NCI-H1694 (cell line): Measurements from ENCODE around the gene CSMD2.
A peak's percentile ranks its signal among the peaks of the same experiment; 100 is the strongest.
"Not testable (repeated sequence)": the region's sequence is repeated elsewhere in the genome, so short reads cannot be mapped to it uniquely, and the experiment has no call there.

Source experiments
- DNase-seq: peaks from one replicate; lab custom pipeline; 2025; lab: John Stamatoyannopoulos, UW

Gene CSMD2

DNA sequence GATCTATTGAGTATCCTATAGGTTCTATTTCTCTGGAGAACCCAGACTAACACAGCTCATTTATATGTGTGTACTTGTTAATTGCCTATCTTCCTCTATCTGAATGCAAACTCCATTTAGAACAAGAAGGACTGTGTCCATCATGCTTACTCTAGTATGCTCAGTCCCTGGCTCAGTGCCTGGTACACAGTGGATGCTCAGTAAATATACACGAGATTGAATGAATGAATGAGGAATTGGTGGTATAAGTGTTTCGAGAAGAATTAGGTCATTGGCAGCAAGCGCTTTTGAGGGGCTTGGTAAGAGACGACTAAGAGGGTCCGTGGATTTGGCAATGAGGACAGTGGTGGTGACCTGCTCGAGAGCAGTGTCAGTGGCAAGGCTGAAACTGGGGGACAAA lies 112.5 kb downstream of the CSMD2 start:
- no peak for DNase-seq

DNA sequence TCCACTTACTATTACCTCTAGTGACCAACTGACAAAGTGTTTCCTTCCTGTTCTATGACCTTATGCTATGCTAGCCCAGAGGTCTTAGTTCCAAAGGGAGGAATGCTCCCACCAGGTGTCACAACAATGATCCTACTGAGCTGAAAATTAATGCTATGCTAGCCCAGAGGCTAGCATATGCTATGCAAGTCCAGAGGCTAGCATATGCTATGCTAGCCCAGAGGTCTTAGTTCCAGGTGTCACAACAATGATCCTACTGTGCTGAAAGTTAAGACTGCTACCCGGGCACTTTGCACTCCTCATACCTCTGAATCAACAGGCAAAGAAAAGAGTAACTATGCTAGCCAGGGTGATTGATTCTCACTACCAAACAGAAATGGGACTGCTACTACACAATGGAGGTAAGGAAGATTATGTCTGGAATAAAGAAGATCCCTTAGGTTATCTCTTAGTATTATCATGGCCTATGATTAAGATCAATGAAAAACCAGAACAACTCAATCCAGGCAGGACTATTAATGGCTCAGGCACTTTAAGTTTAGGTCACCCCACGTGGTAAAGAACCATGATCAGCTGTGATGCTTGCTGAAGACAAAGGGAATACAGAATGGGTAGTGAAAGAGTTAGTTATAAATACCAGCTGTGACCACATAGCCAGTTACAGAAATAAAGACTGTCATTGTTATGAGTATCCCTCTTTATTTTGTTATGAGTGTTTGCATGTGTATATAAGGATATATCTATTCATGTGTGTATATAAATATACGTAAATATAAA lies 114.1 kb downstream of the CSMD2 start:
- DNase-seq, result no peak

DNA sequence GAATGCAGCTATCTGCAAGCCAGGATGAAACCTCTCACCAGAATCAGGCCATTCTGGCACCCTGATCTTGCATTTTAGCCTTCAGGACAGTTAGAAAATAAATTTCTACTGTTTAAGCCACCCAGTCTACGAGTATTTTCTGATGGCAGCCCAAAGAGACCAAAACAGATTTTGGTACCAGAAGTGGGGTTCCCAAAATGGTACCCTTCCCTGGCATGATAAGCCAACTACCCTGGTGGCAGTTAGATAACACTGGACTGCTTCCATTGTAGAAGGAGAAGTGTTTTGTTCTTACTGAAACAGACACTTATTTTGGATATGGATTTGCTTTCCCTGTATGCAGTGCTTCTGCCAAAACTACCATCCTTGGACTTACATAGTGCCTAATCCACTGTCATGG lies 115.0 kb downstream of the CSMD2 start:
- no peak for DNase-seq

DNA sequence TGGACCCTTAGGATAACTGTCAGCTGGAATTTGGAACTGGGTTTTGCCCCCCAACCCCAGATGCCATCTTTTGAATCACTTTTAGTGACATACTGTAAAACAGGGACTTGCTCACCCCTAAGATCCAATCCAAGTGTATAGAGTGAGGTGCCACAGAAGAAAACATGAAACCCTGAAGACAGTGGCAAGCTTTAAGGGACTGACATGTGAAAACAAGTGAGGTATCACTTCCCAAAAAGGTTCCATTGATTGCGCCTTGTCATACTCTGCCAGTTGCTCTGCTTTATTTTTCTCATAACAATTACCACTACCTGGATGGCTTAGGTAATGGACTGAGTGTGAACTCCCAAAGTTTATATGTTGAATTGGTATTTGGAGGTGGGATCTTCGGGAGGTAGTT lies 115.6 kb downstream of the CSMD2 start:
- DNase-seq, result no peak

DNA sequence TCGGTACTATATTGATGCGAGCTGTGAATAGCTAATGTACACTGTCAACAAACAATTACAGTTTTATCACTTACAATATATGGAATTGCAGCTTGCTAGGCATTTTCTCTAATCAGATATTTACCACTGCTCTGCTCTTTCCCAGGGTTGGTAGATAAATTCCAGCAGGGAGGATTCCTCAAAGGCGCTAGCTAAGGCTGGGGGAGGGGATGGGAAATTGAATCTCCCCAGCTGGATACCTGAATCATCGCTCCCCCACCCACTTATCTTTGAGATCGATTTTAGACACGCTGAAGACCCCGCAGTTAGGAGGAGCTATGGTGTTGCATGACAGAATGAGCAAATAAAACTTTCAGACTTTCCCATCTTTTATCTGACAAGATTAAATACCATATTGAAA lies 127.2 kb downstream of the CSMD2 start:
- DNase-seq, result no peak

DNA sequence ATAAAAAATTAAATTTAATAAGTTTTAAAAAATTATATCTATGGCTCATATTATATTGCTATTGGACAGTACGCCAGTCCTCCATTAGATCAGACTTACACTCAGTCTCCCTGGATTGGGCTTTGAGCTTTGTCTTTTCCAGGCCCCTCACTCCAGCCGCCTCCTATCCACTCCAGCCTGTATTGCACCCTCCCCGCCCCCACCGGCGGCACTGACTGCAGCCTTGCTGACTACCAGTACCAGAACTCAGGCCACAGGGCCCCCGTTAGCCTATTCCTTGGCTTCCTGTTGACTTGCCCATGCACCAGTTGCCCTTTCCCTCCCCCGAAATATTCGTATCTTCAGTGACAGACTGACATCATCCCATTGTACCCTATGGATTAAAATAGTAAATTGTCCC lies 127.9 kb downstream of the CSMD2 start:
- no peak for DNase-seq

DNA sequence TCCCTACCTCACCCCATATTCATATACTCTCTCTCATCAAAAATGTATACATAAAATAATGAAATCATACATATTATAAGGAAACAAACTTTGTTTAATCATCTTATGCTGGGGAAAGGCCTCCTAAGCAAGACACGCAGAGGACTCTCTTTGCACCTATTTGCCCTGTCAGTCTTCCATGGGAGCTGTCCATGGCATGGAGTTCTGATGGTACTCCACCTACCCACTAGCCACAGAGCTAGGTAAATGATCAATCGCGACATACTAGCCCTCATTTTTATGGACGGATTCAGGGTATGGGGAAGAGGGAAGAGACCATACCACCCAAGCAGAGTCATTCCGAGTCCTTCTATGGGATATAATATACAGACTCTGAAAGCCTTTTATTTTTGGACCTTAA lies 131.0 kb downstream of the CSMD2 start:
- DNase-seq, result no peak

DNA sequence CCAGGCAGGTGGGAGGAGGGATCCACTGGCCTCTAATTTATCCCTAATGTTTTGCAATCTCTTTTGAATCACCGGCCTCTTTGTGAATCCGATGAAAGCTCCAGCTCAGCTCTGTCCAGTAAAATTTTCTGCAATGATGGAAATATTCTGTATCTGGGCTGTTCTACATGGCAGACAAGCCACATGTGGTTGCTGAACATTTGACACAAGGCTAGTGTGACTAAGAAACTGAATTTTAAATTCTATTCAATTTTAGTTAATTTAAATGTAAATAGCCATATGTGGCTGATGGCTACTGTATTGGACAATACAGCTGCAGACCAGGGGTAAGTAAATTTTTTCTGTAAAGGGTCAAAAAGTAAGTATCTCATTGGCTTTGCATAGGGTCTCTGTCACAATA lies 135.1 kb downstream of the CSMD2 start:
- DNase-seq, result no peak

DNA sequence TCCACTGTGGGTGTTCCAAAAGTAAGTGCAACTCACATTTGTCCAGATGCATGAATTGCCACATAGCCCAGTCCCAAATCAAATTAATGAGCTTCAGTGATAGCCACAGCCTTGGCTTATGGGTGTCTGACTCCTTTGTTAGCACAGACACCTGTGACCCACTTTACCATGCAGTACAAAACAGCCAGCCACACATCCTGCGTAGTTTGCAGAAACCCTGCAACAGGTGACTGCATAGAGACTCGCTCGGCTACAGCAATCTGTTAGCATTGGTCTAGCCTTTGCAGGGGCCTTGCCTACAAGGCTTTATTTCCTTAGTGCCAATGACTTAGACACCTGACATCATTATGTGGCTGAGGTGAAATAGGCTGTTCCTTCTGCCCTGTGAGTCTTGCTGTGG lies 135.5 kb downstream of the CSMD2 start:
- DNase-seq, result no peak

DNA sequence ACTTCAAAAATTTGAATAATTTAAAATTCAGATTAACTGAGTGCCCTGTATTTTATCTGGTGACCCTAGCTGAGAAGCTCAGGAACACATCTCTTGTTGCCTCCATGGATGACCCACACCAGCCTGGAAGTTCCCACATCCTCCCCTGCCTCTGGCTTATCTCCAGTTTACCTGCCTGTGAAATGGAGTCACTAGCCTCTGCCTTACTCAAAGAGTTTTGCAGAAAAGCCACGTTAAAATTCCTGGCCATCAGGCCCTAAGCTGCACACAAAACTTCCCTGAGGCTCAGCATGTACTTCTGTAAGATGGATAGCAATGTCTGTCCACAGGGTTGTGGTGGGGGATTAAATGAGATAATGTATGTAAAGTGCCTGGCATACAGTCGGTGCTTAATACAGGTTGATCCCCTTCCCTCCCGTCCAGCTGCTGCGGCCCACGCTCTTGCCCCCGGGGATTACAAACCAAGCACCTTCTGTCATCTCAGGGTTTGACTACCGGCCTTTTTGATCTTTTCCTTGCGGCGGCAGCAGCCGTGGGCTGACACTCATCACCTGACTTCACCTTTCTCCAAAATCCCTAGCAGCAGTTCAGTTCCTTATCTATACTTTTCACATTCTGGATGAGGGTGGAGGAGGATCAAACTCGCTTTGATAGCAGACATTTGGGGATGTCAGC lies 136.5 kb downstream of the CSMD2 start:
- DNase-seq, result no peak

DNA sequence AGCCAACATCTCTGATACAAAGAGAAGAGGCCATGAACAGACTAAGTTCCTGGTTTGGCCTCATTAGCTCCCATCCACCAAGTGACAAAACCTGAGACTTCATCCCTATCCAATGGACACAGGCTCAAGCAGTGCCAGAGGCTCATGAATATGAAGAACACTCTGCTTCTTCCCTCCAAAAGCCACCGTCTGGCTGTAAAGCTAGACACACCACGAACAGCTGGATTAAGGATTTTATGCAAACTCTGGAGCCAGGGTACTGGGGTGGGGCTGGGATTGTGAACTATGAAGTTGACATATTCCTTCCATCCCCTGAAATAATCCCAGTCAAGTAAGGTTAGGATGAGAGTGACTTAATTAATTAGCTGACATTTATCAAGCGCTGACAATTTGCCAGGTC lies 139.4 kb downstream of the CSMD2 start:
- no peak for DNase-seq

DNA sequence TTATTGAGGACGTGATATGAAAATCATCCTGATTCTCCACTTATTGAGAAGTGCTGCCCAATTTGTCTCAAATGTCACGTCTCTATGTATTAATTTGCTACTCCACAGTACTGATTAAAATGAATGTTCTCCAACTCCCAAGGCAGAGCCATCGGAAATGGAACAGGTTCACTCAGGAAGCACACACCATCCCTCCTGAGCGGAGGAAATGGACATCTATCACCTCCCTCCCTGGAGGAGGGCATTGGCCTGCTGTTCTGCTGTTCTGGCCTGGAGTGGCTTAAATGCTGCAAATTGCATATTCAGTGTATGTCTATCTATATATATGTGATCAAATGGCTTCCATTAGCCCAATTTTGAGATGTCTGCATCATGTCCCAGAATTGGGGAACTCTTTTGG lies 140.5 kb downstream of the CSMD2 start:
- no peak for DNase-seq

DNA sequence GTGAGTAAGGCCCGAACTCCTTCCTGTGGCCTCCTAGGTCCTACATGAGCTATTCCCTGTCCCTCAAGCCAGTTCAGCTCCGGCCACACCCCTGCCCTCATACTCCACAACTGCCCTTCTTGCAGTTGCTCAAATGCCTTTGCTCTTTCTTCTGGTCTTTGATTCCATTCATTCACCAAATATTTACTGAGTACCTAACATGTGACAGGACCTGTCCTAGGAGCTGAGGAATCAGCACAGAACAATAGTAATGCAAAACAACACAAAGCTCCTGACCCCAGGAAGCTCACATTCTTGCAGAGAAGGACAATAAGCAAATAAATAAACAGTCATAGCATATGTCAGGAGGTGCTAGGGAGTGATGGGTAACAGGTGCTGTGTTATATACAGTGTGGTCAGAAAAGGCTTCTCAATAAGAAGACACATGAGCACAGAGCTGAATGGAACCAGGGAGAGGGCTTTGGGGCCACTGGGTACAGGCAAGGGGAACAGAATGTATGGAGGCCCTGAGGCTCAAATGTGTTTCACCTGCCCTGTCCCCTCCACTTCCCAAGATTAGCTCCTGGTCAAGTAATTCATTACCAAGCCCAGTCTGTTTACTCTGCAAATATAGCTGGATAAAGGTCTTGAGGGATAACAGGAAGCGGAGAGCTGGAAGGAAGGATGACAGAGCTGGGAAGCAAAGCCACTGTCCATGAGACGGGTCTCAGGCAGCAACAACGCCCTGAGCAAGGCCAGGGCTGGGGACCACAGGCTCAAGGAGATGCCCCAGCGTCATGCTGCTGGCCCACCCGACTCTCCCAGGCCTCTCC lies 145.1 kb downstream of the CSMD2 start:
- no peak for DNase-seq

DNA sequence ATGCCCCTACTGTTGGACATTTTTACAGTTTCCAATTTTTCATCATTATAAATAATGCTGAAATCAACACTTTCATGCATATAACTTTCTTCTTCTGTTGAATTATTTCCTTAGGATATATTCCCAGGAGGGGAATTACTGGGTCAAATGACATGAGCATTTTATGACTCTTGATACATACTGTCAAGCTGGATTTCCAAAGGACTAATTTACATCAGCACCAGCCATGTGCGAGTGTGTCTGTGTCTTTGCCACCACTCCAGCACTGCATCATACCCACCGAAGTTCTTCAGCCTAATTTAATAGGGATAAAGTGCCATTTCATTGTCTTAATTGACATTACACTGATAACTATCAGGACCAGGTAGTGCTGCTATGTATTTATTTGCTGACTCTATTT lies 146.7 kb downstream of the CSMD2 start:
- no peak for DNase-seq

DNA sequence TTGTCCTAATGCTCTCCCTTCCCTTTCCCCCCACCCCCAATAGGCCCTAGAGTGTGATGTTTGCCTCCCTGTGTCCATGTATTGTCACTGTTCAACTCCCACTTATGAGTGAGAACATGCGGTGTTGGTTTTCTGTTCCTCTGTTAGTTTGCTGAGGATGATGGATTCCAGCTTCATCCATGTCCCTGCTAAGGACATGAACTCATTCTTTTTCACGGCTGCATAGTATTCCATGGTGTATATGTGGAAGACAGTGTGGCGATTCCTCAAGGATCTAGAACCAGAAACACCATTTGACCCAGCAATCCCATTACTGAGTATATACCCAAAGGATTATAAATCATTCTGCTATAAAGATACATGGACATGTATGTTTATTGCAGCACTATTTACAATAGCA lies 148.7 kb downstream of the CSMD2 start:
- not testable (repeated sequence) for DNase-seq

DNA sequence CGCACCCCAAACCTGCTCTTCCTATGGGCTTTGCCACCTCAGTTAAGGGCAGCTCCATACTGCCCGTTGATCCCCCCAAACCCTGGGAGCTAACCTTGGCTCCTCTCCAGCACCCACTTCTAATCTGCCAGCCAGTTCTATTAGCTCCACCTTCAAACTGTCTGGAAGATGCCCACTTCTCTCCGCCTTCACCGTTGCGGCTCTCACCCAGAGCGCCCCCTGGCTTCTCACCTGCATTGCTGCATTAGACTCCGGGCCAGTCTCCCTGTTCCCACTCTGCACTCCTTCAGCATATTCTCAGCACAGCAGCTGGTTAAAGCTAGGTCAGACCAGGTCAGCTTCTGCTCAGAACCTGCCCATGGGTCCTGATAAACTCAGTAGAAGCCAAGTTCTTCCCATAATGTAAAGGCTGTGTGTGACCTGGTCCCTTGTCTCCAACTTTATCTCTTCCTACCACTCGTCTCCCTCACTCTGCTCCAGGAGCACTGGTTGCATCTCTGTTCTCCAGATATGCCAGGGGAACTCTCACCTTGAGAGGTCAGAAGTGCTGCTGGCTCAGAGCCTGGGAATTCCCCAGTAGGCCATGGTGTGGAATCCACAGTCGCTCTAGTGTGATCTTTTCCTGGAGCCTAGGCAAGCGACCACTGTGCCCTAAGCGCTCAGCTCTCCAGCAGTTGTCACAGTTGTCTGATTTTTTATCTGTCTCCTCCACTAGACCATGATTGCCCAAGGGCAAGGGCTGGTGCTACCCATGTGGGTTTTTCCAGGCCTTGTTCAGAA lies 150.9 kb downstream of the CSMD2 start:
- peak; percentile 5 for DNase-seq

DNA sequence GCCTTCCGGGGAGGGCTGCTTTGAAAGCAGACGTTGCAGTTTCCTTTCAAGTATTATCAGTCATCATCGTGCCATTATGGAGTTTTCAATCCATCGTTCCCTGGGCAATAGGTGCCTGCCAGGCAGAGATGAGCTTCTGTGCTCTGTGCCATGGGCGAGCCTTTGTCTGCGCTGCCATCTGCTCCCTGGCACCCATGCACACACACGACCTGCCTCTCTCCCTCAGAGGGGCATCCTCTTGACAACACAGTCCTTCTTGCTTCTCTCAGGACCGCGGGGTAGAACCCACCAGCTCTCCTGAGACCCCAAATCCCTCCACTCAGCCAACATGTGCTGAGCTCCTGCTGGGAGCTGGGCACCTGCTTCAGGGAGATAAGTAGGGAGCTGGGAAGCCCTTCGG lies 151.9 kb downstream of the CSMD2 start:
- peak; percentile 13 for DNase-seq

DNA sequence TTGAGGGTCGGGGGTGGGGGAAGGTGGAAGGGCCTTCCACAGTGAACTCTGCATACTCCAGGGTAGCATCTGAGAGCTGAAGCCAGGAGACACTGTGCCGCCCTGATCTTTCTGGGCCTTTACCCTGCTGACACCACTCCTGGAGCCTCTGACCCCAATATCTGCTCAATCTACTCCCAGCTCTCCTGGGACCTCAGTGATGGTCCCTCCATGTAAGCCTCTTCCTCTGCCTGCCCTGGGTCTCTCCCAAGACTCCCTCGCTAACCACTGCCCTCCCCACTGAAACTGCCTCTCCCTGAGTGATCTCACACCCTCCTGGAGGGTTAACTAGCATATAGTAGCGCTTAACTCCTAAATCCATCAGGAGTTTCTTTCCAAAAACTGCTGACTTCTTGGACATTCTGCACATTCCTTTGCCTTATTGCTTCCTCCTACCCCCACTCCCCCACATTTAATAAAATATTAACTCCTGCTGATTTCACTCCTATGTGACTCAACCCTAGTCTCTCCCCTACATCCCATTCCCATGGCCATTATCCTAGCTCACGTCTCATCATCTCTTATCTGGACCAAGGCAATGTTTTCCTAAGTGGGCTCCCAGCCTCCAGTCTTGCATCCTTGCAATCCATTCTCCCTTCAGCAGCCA lies 155.6 kb downstream of the CSMD2 start:
- no peak for DNase-seq

DNA sequence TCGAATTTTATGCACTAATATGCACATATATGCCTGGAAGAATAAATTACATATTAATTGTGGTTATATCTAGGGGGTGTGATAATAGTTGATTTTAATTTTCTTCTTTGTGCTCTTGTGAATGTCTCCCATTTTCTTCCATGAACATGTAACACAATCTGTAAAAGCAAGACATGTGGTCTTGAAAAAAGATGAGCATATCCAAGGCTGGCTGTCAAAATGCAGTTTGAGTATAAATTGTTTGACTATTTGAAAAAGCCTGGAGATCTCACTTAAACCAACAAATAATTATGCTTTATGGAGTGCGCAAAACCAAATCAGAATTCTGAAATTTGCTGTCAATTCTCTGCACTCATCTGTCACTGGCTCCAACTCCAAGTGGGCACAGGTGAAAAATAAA lies 157.3 kb downstream of the CSMD2 start:
- no peak for DNase-seq

DNA sequence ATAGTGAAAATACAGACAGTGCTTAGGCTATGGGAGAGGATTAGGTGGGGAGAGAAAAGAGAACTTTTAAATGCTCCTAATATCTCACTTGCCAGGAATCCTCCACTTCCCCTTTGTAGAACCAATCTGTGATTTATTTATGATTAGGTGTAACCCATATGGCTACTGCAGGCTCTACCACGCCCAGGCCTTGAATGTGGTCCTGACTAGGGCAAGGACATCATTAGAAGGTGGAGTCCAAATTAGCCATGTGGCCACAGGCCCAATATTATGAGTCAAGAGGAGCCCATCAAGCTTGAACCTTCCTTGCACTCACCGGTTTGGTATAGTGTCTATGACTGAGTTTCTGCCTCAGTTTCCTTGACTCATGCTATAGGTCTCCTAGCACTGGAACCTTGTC lies 159.7 kb downstream of the CSMD2 start:
- no peak for DNase-seq

DNA sequence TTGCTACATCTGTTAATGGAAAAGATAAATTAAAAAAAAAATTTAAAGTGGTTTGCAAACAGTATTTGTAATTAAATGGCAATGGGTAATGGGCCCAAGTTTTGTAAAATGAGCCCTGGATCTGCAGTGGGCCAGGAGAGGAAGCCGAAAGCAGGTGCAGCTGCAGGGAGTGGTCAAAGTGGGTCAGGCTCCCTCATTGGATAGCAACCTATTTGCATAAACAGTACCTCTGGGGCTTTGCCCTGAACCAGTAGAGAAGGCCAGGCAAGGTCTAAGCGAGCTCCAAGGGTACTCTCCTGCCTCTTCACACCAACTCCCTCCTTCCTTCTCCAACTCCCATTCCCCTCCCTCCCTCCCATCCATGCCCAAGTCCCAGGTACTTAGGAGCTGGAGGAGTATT lies 162.2 kb downstream of the CSMD2 start:
- DNase-seq, result no peak
